ENCODE results near the gene MYBBP1A. TPM values are rescaled to one million over a fixed set of nuclear protein-coding genes. Genes with fewer than 3 reads are reported as not detected.

MYBBP1A gene
- total and polyA plus RNA-seq, 2 of the 4 experiments (the other 2 are of a cell fraction), result 22.6 to 45.9 TPM

DNA sequence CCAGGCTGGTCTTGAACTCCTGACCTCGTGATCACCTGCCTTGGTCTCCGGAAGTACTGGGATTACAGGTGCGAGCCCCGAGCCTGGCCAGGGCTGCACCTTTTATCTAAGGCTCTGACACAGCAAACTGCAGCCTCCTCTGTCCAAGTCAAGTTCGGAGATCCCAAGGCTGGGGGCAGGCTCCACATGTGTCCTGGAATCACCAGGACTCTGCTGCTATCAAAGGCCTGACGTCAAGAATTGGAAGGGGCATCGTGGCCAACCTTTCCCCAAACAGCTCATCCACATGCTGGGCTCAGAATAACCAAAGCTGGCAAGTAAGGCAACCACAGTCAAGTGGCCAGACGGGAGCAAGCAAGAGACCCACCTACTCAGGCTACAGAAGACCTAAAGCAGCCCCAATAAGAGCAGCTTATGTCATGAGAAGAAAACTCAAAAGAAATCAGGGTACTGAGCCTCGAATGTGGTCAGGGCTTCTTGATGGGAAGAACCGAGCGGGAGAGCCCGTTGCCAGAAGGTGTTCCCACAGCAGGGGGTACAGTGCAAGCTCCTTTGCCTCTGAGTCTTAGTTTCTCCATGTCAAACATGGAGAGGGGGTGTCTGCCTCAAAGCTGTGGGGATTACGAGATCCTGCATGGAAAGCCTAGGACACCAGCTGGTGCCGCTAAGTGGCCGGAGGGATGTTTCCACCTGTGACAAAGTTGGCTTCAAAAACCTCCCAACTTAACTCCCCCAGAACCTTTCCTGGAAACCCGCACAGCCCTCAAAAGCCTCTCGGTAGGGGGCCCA is 7.9 kb downstream of the MYBBP1A start:
- TF ChIP-seq RCOR1 (IDR thresholded peaks at IDR 0.05; ENCODE audit: insufficient replicate concordance, low read length), result no peak
- TF ChIP-seq MXI1 (IDR thresholded peaks at IDR 0.05; ENCODE audit: borderline replicate concordance, low read depth, low read length), result no peak
- no peak for TF ChIP-seq SMC3 (IDR thresholded peaks at IDR 0.05; ENCODE audit: low read depth, low read length)
- TF ChIP-seq CTCF (conservative IDR thresholded peaks at IDR 0.05; ENCODE audit: low read depth, low read length), result no peak
- TF ChIP-seq BHLHE40 (IDR thresholded peaks at IDR 0.05; ENCODE audit: low read depth, low read length), result no peak
- no peak overlapping the region for H2BK15ac ChIP-seq (ENCODE audit: low read depth, low read length)
- H3K4me1 ChIP-seq (ENCODE audit: control insufficient read depth, insufficient read depth, low read length), result peaks cover 2% of the 10 kb centered on the region; the same call in 1 of the 2 replicates
- H3K27ac ChIP-seq (ENCODE audit: insufficient read depth, low read length), result no peak overlapping the region
- ChIA-PET CTCF (interaction anchor here (0.6 kb wide), 1 partner anchor 124 kb away, joined by 4 read pairs; no protein-coding TSS in a partner anchor), POLR2A (ENCODE audit: unreplicated experiment) (no interaction called here)
- no peak overlapping the region for H2AK9ac ChIP-seq (replicated peaks; ENCODE audit: low read depth, low read length, poor library complexity)
- dilution Hi-C loops (cut with HindIII; ENCODE audit: low sequenced_read_pairs, unreplicated experiment) (no loop called here), intact Hi-C loops (cut with micrococcal nuclease) (no loop called here), in situ Hi-C loops (cut with MboI; ENCODE audit: low sequenced_read_pairs) (no loop called here)
- H3K14ac ChIP-seq (replicated peaks; ENCODE audit: low read depth, low read length), result no peak overlapping the region
- no peak overlapping the region for H3K4me3 ChIP-seq (ENCODE audit: insufficient read depth, low read depth, low read length)
- no peak for DNase-seq
- H3K36me3 ChIP-seq (ENCODE audit: control insufficient read depth, insufficient read depth, low read length), result peaks cover 80% of the 10 kb centered on the region
- H3K18ac ChIP-seq (ENCODE audit: low read depth, low read length), result no peak overlapping the region
- H3K9me3 ChIP-seq (ENCODE audit: control insufficient read depth, insufficient read depth, low read length), result no peaks in the 10 kb centered on the region
- H3K23ac ChIP-seq (ENCODE audit: low read depth, low read length), result no peak overlapping the region
- WGBS, 2 experiments (ENCODE audit: extremely low coverage in 2 of 2, insufficient read length in 1 of 2), result no CpG with 5 or more reads among the region's 17 CpGs
- H2BK120ac ChIP-seq (ENCODE audit: low read depth, low read length), result no peak overlapping the region
- no peak overlapping the region for H4K8ac ChIP-seq (ENCODE audit: low read depth in 2 of 2, low read length in 2 of 2)
- no peak overlapping the region for H3K56ac ChIP-seq (ENCODE audit: extremely low read depth, insufficient read depth, low read length)
- H2BK20ac ChIP-seq (ENCODE audit: low read depth, low read length), result no peak overlapping the region
- no peak overlapping the region for H4K5ac ChIP-seq (ENCODE audit: low read depth, low read length)
- no peak overlapping the region for H3K4ac ChIP-seq (ENCODE audit: low read depth, low read length)
- no peaks in the 10 kb centered on the region for H3K27me3 ChIP-seq (ENCODE audit: control insufficient read depth, insufficient read depth, low read length)
- BruUV-seq (replicated peaks), result no TSS peak
- no peak for ATAC-seq (ENCODE audit: low read depth)
- H2AFZ ChIP-seq (replicated peaks; ENCODE audit: low read length, poor library complexity), result no peak overlapping the region
- H4K91ac ChIP-seq (ENCODE audit: insufficient read depth, low read depth, low read length), result no peak overlapping the region
- H3K9me1 ChIP-seq (ENCODE audit: insufficient read depth, low read length), result peaks cover 3% of the 10 kb centered on the region; the same call in 1 of the 2 replicates
- peaks cover 0 to 12% of the 10 kb centered on the region in 2 experiments; a peak in 2 of 4 replicates for H3K79me1 ChIP-seq (ENCODE audit: low read depth in 1 of 2, low read length in 2 of 2)
- H2AK5ac ChIP-seq (ENCODE audit: low read depth, low read length), result no peak overlapping the region
- no peak overlapping the region for H2BK5ac ChIP-seq (ENCODE audit: low read depth, low read length, poor library complexity, severe bottlenecking)
- H3K4me2 ChIP-seq (ENCODE audit: low read depth, low read length), result no peak overlapping the region
- peaks cover 3% of the 10 kb centered on the region; the same call in 1 of the 2 replicates for H4K20me1 ChIP-seq (ENCODE audit: insufficient read depth, low read length)
- no peak overlapping the region for H3K9ac ChIP-seq (ENCODE audit: low read depth, low read length)
